Stimulated activated CD8-positive, alpha-beta memory T cell treated with anti-CD3 and anti-CD28 coated beads, Interleukin-2, amount 100 ng/mL, for 48 hours (primary cell): ENCODE results near the gene ARHGAP26.
"Not testable (repeated sequence)": the region's sequence is repeated elsewhere in the genome, so short reads cannot be mapped to it uniquely, and the experiment has no call there.

ENCODE experiments used
- DNase-seq, 2 donors: peaks; one replicate each; pipeline ENCODE4 v3.0.0-alpha.2; 2020; ENCODE audit warnings: low read depth in 2 of 2

ARHGAP26 gene

DNA sequence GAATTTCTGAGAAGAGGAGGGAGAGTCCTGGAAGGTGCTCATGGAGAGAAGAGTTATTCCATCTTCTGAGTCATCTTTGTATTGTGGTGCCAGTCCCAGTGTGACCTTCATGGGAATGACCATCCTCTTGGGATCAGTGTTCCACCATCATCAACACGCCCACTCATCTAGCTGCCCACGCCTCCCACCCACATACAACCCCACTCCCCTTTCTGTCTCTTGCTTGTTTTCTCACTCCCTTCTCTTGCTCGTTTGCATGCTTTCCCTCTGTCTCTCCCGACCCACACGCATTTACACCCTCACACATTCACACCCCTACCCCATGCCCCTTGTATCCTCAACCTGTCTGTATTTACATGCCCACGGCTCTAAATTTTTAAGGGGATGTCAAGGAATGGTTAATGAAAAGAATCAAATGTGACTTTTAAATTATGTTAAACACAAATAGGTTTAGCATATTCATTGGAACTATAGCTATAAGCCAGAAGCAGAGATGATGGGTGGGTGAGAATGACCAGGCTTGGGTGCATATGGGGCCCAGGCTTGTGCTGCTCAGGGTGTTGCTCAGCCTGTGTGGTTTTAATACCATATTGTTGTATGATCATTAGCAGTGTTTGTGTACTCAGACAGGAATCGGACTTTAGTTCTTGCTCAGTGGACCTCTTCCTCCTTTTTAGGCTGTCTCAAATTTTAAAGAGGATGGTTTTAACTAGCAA lies 160.4 kb downstream of the ARHGAP26 start:
- DNase-seq: no peak

DNA sequence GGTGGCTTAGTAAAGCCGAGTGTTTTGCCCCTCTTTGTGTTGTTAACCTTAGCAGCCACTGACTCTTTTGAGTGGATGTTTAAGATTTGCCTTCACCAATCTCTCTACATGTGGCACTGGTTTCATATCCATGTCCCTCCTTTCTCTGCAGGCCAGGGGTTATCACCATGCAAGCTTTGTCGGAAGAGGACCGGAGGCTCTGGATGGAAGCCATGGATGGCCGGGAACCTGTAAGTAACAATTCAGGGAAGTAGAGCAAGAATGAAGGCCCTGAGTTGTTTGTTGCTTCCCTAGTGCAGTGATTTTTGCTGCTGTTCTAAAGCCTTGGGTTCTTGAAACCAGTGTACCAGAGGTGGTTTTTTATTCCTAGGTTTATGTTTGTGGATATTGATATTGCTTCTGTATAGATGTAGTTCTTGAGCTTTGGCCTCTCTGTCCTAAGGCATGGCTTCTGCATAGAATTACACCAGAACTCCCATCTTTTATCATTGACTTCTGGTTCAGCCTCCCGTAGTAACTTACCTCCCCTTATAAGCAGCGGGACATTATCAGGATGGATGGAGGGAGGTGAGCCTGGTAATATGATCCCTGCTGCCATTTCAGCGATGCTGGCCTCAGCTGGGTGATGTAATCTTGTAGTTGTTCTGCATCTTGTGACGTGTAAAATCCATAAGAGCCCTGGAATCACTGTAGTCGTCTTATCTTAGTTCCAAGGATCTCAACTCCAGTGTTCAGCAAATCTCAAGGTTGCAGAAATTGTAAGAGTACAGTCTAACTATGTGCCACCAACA lies 161.9 kb downstream of the ARHGAP26 start:
- DNase-seq: no peak

DNA sequence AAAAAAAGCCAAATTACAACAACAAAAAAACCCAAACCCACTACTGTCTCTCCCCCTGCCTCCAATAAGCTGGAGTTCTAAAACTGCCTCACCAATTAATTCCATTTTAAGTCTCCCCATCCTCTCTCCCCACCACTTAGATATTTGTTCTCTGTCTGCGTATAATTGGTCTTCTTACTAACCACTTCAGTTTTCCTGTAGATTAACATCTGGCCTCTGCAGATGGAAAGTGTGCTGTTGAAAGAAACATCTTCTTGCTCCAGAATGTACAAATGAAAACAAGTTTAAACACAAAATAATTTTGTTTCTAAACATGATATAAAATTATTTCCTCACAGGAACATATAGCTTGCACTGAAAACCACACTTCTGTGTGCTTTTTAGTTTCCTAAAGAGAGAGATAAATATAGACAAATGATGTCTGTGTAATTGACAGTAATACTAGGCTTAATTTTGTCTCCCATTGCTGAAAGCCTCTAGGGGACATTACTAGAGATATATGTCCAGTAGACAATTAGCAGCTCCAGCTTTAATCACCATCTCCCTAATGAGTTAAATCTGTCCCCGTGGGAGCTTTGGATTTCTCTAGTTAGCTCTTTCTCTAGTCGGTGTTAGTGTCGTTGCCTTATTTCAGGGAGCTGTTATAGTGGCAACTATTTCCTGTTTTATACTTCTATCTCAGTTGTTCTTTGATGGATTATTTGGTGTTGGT lies 164.0 kb downstream of the ARHGAP26 start:
- DNase-seq: no peak

DNA sequence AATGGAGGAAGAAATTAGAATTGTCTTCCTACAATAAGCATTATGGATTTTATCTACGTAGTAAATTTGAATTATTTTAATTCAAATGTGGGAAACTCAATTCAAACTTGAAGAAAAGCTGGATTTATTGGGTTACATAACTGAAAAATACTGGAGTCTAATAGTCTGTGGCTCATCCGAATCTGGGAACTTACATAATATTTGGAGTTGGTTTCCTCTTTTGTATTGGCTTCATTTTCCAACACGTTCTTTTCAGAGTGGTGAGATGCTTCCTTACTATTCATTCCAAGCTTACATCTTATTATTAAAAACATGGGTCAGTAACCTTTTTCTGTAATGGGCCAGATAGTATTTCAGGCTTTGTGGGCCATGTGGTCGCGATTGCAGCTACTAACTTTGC lies 164.8 kb downstream of the ARHGAP26 start:
- DNase-seq: no peak

DNA sequence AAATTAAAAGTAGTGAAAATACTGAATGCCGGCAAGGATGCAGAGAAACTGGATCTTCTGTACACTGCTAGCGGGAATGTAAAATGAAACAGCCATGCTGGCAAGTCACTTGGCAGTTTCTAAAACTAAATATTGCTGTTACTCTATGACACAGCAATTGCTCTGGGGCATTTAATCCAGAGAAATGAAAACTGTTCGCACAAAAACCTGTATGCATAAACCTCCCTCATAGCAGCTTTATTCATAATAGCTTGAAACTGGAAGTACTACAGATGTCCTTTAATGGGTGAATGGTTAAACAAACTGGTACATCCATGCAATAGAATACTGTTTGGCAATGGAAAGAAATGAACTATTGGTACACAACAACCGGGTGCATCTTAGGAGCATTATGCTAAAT lies 167.2 kb downstream of the ARHGAP26 start:
- no peak for DNase-seq

DNA sequence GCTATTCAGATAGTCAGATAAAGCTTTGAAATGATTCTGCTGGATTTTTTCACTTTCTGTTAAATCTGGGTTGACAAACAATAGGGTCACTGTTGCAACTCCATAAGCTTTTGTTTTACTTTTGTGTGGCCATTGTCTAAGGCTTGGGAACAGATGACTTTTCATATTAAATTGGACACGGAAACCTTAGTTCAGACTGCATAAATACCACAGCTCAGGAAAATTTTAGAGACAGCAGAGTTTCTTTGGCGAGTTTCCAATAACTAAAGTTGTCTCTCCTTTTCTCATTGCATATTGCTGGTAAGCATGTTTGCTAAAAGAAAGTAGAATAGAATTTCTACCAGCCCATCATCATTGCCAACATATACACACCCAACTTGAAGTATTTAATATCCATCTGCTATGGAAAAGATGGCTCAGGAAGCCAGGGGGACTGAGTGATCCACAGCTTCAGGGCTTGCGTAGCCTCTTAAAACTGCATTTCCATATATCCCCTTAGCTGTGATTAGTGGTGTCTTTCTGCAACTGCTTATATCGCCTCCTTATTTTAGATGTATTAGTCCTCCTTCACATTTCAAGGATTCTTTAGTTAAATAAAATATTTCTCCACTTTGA lies 168.2 kb downstream of the ARHGAP26 start:
- DNase-seq: no peak

DNA sequence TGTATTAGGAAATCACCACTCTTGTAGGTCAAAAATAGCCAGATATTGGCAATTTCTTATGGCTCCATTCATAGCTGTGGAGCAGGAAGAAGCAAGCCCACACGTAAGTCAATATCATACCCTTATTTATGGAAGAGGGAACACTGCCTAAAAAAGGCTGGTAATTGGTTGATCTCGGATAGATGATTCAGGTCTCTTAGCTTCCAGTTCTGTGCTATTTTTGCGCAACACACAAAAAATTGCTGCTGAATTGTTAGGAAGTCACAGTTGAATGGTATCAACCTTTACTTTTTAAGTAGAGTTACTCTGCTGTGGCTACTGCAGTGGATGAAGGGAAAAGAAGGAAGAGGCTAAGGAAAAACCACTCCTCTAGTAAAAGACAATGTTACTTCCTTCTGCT lies 168.8 kb downstream of the ARHGAP26 start:
- DNase-seq: no peak

DNA sequence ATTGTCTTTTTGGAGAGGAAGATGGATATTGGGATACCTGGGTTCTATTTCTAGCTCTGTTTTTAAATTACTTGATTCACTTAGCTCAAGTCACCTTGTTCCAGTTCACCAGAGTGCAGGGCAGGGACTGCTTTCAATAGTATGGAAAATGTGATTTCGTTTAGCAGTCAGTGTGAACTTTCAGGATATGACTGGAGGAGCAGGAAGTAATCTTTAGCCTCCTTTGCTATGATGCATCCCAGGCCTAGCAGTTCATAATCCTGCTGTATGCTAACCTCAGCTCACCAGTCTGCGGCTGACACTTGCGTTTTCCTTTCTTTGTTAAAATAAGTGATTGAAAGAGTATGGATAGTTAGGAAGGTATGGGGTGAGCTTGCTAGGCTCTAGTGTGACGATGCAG lies 169.7 kb downstream of the ARHGAP26 start:
- DNase-seq: no peak

DNA sequence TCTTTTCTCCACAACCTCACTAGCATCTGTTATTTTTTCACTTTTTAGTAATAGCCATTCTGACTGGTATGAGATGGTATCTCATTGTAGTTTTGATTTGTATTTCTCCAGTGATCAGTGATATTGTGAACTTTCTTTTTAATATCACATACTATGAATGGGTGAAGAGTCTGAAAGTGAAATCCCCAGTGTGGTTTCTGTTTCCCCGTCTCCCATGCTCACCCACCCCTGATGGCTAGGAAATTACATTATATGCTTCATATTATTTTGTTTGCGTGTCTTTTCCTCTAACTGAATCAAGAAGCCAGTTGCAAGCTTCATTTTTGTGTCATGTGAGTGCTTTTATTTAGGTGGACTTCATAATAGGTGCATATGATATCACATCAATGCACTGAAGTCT lies 171.1 kb downstream of the ARHGAP26 start:
- DNase-seq: no peak

DNA sequence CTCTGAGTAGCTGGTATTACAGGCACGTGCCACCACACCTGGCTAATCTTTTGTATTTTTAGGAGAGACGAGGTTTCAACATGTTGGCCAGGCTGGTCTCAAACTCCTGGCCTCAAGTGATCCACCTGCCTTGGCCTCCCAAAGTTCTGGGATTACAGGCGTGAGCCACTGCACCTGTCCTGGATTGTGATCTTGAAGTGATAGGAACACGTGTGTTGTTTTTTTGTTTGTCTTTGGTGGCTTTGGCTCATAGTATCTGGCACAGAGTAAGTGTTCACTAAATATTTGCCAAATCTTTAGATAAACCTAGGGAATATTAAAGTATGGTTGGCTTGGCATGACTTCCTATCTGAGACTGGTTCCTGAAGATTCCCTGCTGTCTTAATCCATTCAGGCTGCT lies 172.7 kb downstream of the ARHGAP26 start:
- DNase-seq: no peak

DNA sequence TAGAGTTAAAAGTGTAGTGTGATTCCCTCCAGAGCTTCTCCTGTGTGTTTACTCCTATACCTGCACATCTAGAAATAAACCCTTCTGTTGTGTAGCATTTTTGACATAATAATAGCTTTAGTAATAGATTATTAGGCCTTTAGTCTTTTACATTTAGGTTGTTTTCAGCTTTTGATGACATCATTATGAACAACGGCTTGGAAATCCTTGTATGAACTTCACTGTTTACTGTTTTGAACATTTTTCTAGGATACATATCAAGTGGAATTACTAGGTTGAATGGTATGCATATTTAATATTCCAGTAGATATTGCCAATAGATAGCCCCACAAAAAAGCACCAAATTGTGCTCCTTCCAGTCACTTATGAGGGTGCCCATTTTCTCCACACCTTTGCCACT lies 174.0 kb downstream of the ARHGAP26 start:
- DNase-seq: no peak

DNA sequence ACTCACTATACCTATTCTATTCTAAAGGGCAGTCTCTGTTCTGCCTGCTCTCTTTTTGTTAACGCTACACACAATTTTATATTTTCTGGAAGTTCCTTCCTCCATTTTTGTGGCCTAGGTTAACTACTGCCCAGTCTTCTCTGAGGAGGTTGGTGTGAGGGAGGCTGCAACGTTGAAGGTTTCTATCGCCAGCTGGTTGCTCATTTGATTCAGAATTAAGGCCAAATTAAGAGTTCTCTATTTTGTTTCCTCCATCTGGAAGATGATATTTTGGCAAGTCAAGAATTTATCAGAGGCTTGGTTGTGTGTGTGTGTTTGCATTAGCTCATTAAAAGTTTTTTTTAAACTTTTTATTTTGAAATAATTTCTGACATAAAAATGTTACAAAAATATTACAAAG lies 175.1 kb downstream of the ARHGAP26 start:
- no peak for DNase-seq

DNA sequence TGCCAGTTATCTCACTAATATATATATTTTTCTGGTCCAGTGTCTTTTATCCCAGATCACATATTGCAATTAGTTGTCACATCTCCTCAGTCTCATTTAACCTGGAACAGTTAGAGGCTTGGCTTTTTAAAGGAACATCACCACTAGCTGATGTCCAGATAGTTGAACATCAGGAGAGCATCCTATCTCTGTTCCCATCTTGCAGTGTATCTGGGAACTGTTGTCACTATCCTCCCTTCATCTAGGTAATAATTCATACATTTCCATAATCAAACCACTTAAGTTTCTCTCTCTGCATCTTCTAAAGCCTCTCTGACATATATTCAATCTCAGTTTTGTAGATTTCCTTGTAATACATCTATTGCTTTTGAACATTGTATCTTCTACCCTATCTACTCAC lies 175.7 kb downstream of the ARHGAP26 start:
- DNase-seq: no peak

DNA sequence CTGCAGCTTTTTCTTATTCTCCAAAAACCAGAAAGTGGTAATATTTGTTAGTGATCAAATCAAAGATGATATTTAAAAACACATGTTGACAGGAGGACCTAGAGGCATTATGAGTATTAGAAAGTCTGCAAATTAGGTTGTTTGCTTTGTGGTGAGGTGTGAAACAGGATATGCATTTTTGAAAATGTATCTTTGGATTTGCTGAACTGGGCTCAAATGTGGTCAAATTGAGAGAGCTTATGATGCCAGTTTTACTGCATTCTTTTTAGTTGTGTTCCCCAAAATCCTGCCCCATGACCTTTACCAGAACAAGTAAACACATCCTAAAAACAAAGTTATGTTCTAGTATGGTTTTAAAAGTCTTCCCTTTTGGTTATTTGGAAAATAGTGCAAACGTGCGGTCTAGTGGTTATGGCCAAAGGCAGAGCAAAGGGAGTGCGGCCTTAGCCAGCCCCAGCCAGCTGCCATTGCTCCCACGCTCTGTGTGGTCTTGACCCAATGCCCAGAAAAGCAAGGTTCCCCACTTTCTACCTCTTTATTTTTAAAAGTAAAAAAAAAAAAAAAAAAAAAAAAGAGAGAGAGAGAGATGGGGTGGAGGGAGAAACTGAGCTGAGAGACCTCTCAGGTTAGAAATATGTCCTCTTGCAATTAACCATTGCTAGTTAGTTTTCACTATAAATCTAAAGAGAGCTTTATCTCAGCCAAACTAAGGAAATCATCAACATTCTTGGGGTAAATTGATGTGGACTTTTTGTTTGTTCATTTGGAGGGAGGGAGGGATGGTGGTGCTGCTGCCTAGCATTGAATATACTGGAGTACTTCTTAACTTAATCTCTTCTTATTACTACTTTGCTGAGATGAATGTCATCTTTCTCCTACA lies 176.6 kb downstream of the ARHGAP26 start:
- DNase-seq: no peak

DNA sequence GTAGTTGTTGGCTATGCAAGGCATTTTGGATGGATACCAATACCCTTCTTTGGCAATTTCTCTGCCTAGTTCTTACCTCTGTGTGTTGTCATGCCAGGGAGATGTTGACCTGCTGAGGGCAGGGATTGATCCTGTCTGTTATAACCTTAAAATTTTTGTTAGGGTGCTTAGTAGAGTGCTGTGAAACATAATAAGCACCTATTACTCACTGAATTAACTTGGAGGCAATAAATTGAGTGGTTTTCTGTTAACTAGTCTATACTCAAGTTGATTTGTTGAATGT lies 177.2 kb downstream of the ARHGAP26 start:
- DNase-seq: no peak

DNA sequence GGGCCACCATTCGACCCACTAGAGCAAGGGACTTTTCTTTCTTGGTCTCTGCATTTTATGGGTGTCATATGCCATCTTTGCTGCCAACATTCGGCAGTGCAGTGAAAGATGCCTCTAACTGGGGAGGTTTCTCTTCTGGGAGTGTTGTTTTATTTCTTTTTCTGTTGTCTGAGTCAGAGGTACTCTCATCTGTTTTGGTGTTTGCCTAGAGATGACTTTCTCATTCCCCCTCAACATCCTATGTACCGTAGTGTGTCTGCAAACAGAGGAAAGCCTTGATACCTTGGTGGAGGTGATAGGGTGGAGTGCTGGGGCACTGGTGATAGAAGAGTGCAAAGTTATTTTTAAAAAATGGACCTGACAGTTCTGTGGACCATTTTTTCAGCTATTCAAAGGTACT lies 182.1 kb downstream of the ARHGAP26 start:
- DNase-seq: no peak

DNA sequence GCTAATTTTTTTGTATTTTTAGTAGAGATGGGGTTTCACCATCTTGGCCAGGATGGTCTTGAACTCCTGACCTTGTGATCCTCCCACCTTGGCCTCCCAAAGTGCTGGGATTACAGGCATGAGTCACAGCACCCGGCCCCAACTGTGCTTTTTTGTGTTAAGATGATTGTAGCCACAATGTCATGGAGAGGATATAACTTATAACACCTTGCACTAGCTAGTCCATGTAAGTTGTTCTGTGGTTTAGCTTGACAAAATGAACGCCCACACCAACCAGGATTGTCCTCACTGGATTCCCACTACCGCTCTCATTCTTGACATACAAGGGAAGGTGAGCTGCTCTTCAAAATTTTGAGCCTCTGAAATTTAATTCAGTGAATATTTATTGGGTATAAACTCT lies 182.7 kb downstream of the ARHGAP26 start:
- not testable (repeated sequence) for DNase-seq

DNA sequence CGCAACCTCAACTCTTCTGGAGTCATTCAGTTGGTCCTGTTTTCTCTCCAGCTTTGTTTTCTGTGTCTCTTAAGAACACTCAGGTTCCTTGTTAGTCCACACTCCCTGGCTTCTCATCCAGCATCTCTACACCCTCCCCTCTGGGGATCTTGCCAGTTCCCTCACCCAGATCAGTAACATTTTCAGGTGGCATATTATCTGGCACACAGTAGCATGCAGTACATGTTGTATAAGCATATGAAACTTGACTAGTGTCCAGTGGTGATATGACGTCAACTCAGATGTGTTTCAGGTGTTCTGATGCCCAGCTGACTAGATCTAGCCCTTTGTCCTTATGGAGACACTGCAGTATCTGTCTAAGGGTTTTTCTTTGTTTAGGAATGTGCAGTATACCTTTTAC lies 184.3 kb downstream of the ARHGAP26 start:
- DNase-seq: no peak

DNA sequence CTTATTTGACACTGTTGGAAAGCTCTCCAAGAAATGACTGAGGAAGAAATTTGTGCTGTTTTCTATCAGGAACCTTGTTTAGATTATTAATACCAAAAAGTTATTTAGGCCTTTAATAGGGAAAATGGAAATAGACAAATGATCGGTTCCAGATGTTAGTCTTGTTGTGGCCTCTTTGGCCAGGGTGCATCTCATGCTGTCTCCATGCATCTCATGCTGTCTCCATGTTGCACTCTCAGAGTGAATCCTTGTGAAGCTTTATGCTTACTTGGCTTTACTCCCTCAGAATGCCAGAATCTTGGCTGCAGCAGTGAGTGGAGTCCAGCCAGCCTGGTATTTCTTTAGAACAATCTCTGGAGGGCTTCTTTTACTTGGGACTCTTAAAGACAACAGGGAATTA lies 185.5 kb downstream of the ARHGAP26 start:
- DNase-seq: no peak

DNA sequence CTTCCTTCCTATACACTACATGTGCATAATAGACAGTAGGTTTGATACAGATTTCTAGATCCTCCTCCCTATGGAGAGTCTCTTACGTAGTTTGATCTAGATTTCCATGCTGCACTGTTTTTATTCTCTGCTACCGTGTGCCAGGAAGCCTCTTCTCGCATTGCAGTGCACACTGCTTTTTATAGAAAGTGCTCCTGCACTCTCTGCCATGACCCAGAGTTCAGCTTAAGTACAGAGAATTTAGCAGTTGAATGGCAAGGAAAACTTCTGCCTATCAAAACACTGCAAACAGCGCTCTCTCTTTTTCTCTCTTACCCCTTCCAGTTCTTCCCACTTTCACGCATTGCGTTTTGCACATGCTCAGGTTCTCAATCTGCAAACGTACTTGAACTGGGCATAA lies 187.4 kb downstream of the ARHGAP26 start:
- DNase-seq: no peak

DNA sequence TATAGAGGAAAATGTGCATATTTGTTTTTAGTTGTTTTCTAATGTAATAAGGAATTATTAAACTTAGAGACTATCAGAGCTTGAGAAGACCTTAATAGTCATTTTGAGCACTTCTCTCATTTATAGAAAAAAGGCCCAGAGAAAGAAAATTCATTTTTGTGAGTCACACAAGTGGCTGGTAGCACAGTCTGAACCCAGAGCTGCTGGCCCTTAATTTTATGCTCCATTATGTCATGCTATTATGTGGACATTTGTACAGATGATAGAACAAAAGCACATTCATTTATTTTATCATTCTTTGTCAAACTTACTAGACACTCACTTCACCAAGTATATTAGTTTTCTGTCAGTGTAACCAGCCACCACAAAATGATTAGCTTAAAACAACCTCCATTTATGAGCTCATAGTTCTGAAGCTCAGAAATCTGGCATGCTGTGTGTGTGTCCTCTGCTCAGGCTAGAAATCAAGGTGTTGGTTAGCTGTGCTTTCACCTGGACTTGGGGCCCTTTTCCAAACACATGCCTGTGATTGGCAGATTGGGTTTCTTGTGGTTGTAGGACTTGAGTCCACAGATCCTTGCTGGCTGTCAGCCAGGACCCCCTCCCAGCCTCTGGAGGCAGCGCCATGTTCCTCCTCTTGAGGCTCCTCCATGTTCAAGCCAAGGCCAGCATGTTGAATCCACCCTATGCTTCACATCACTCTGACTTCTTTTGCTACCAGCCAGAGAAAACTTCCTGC lies 188.9 kb downstream of the ARHGAP26 start:
- no peak for DNase-seq
